HS-27A (cell line): ENCODE measurements around the gene CELF4.
A peak's percentile ranks its signal among the peaks of the same experiment; 100 is the strongest.

Source experiments
- DNase-seq: peaks from one replicate; pipeline ENCODE4 v3.0.0-alpha.2; 2012; ENCODE audit warnings: low read depth, missing footprints

The CELF4 gene

DNA sequence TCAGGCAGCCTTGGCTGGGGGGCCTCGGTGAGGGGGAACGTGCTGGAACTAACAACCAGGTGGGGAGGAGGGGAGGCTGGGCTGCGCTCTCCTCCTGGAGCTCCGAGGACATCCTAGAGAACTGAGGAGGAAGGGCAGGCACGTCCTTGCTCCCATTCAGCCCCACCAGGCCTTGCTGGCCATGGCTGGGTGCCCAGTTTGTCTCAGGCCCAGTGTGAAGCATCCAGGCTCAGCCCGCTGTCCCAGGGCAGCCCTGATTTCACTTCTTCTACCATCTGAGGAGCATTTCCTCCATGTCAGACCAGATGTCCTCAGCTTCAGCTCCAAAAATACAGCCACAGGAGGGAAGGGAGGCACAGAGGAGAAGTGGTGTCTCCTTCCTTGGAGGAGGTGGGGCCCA is 125.4 kb downstream of the CELF4 start:
- DNase-seq = no peak

- DNase-seq = no peak
These were observed 127.0 kb downstream of the CELF4 start for GRCh38 chr18:37438417-37439180.

DNA sequence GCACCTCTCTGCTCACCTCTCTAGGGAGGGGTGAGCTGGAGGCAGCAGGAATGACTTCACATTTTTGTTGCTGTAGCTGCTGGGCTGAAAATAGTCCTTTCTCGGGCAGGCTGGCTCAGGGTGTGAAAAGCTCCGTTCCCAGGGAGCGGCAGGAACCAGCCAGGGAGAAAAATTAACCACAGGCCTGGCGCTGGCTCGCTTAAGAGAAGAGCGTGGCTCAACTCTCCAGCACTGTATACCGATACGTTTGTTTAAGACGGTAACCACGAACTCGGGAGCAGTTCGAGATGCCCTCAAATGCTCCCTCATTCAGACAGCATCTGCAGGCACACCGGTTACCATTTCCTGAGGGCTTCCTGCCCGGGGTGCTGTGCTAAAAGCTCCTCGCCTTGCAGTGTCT is 129.6 kb downstream of the CELF4 start:
- DNase-seq = no peak

GRCh38 chr18:37435150-37435867 is 130.3 kb downstream of the CELF4 start:
- no peak for DNase-seq

DNA sequence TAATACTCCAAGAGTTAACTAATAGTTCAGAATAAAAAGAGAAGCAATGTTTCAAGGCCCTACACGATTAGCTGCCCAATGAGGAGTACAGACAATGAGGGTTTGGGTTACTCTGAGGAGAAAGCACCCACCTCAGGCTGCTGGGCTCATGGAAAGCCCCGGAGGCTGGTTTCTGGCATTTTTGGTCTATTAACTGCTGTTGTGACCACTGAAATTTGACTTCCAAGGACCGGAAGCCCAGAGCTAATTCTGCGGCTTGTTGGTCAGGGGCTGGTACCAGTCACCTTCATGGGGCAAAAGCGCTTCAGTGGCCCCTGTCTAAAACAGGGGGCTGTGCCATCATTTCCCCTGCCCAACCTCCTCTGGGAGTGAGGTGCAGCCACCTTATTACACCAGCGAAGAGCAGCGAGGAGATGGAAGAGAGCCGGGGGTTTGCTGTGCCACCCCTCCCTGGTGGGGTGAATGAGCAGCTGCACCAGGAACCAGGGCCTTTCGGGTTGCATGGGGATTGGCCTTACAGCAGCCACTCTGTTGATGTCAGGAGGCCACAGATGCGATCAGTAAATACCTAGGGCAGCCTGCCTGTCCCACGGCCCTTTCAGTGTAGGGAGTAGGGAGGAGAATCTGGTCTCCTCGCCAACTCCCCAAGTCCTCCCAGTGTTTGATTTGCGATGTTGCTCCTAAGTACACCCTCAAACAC is 131.3 kb downstream of the CELF4 start:
- DNase-seq = no peak

GRCh38 chr18:37432436-37433195 is 133.0 kb downstream of the CELF4 start:
- DNase-seq = no peak

DNA sequence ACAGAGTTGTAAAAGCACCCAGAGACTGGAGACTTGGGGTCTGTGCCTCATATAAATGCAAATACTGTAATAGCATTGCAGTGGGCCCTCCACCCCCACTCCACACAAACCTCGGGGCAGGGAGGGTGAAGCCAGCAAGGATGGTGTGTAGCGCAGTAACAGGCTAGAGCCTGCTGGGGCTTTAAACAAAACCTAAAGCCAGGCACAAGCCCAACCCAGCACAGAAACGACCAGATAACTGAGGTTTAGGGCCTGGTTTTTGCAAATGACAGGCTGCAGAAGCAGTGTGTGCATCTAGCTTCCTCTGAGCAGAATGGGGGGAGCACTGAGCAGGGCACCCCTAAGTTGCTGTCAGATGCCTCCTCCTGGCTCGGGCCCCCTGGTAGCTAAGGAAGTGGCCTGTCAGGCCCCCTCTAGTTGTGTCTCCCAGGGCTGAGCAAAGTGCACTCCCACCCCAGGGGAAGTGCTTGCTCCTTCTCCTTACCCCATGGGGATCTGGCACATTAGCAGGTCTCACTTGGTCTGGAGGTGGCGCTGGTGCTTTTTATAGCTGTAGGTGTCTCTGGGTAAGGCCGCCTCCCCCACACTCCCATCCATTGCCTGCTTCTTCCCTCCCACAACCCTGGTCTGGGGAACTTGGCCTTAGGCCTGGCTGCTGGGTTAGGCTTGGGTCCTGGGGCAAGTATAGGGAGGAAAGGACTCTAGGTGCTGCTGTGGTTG is 135.1 kb downstream of the CELF4 start:
- no peak for DNase-seq

DNA sequence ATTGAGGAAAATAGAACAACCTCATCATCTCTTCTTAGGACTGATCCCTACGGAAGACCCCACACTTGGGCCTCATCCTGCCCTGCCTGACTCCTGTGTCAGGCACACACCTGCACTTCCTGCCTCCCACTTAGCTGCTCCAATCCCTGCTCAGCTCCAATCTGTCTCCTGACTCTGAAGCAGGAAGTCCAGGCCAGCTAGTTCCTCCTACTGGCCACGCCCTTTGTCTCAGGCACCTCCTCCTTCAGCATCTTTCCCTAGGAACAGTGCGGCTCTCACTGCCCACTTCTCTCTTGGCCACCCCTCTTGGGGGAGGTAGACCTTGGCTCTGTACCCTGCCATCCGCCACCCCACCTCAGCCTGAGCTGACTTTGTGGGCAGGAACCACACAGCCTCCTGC is 135.8 kb downstream of the CELF4 start:
- no peak for DNase-seq

- DNase-seq = no peak
These were observed 137.2 kb downstream of the CELF4 start for GRCh38 chr18:37428288-37428974.

DNA sequence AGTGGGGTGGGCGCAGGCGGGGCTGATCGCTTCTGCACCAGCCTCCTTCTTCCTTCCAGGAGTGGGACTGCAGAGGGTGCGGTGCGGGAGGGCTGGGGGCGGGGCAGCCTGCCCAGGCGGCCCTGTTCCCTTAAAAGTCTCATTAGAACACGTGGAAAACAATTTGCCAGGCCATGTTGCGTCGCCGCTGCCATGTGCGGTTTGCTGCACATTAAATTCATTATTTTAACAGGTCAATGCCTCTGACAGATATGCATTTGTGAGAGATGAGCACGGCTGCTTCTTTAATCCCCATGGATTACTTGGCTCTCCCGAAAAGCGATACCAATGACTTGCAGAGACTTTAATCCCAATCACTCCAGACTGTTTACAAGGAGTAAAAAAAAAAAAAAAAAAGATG is 139.0 kb downstream of the CELF4 start:
- no peak for DNase-seq

- DNase-seq = no peak
These were observed 140.4 kb downstream of the CELF4 start for GRCh38 chr18:37425222-37425621.

DNA sequence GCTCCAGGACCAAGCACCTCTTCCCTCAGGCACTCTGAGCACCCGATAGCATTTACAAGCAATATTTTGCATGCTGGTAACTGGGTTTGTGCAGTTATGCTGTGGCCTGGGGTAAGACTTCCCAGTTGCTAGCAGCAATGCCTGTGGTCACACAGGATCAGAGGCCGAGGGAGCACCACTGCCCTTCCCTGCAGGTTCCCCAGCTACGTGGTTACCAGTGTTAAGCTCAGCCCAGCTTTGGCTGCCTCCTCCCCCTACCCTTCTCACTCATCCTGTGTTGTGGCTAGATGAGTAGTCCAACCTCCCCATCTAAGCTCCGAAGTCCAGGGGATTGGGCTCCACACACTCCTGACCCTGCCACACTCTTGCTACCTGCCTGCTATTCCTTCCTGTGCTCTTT is 141.1 kb downstream of the CELF4 start:
- DNase-seq = no peak

DNA sequence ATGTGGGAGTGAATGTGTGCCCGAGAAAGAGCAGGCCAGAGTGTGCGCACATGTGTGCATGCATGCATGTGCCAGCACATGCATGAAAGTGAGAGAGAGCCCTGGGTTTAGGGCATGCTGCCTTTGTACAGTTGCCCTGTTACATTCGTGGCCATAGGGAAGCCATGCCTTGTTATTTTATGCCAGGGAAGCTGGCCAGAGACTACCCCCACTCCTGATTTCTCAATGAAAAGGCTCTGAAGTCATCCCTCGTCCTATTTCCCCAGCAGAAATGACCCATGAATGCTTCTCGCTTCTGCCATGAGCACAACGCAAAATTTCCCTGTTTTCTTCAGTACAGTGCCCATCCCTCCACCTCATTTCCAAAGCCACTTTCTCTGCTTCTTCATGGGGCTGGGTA is 143.0 kb downstream of the CELF4 start:
- DNase-seq = no peak

DNA sequence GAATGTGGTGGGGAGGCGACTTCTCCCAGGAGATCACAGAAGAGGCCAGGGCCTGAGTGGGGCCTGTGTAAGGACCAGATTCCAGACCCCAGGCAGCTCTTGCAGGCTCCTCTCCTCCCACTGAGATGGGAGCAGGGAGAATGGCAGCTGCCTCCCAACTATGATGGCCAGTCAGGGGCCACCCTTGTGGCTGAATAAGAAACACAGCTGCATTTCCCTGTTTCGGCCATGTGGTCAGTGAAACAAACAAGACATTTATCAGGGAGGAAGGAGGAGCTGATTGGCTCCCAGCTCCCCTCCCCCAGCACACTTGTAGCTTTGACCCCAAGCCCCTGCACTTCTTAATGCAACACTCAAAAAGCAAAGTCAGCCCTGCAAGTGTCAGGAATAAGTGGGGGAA is 143.5 kb downstream of the CELF4 start:
- DNase-seq = no peak

GRCh38 chr18:37421341-37422077 is 144.1 kb downstream of the CELF4 start:
- no peak for DNase-seq

- no peak for DNase-seq
These were observed 145.2 kb downstream of the CELF4 start for GRCh38 chr18:37420315-37420880.

- DNase-seq = no peak
These were observed 145.7 kb downstream of the CELF4 start for GRCh38 chr18:37419866-37420265.

DNA sequence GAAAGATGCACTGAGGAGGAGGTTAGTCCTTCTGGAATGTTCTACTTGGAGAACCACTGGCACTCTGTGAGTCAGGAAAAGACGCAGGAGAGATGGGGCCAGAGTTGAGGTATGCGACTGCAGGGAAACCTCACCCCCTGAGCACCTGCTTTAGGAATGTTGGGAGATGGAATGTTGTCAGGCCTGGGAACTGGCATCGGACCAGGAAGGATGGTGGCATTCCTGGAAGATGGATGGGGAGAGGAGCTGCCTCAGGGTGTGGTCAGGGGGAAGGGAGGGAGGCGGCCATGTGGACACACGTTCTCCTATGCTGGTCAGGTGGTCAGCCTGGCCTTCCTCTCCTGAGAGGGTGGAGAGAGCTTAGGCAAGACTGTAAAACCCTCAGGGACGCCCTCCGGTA is 146.3 kb downstream of the CELF4 start:
- DNase-seq = peak; percentile 77

- DNase-seq = no peak
These were observed 150.8 kb downstream of the CELF4 start for GRCh38 chr18:37414816-37415215.

GRCh38 chr18:37412829-37413228 is 152.8 kb downstream of the CELF4 start:
- no peak for DNase-seq
